Endothelial cell of umbilical vein (primary cell): Measurements from ENCODE around the gene CNPY1. TPM values are rescaled to one million over a fixed set of nuclear protein-coding genes. Genes with fewer than 3 reads are reported as not detected.

Experiments
- BruUV-seq: library from RNA; stranded (reverse); fragments of 400-500 nt; replicated peaks from 2 replicates; lab custom pipeline; 2021; lab: Mats Ljungman, UMichigan
- CTCF ChIA-PET: fragments of 300-600, 350-600 bp; sonication (Branson Sonifier 250); formaldehyde crosslinking; loops from one replicate; lab custom pipeline; 2021; ENCODE audit warnings: antibody characterized with exemption, inconsistent platforms; lab: Charles Lee
- POLR2A ChIA-PET: fragments of 300-600, 350-600 bp; sonication (Branson Sonifier 250); formaldehyde crosslinking; loops from one replicate; lab custom pipeline; 2021; ENCODE audit warnings: antibody characterized with exemption, inconsistent platforms; lab: Charles Lee
- DNase-seq: peaks from one replicate; pipeline ENCODE4 v3.0.0-alpha.2; 2011; ENCODE audit warnings: low read depth, low spot score
- FAIRE-seq: peaks from 2 replicates; lab custom pipeline; 2011; peaks lifted over from hg19 to GRCh38; lab: Jason Lieb, UNC
- H2AFZ ChIP-seq: 2 replicates; pipeline ENCODE4 v1.6.0; 2012; ENCODE audit warnings: low read depth, low read length, control low read depth, inconsistent platforms
- H3K27ac ChIP-seq: 2 replicates; pipeline ENCODE4 v1.5.1; 2011; ENCODE audit warnings: low read depth, mild to moderate bottlenecking, control low read depth, low read length, moderate library complexity; ENCODE audit not compliant: insufficient read depth
- H3K27me3 ChIP-seq, 2 experiments: 2 replicates each; pipeline versions ENCODE4 v1.6.0 to v1.6.1; 2011; ENCODE audit warnings: low read length in 2 of 2, mixed read lengths in 1 of 2; ENCODE audit not compliant: control insufficient read depth in 2 of 2, insufficient read depth in 2 of 2
- H3K36me3 ChIP-seq, 2 experiments: 2 replicates in 1 of 2; 3 replicates in 1 of 2; pipeline ENCODE4 v1.5.1; 2011; ENCODE audit warnings: low read length in 2 of 2, mild to moderate bottlenecking in 1 of 2, moderate library complexity in 1 of 2; ENCODE audit not compliant: control insufficient read depth in 2 of 2, insufficient read depth in 2 of 2; ENCODE audit errors: extremely low read depth in 1 of 2
- H3K4me1 ChIP-seq: 3 replicates; pipeline ENCODE4 v1.5.1; 2011; ENCODE audit warnings: mild to moderate bottlenecking, low read length; ENCODE audit not compliant: control insufficient read depth, insufficient read depth; ENCODE audit errors: extremely low read depth
- H3K4me2 ChIP-seq: 2 replicates; pipeline ENCODE4 v1.6.1; 2011; ENCODE audit warnings: low read length, control low read depth, mixed read lengths; ENCODE audit not compliant: insufficient read depth
- H3K4me3 ChIP-seq, 3 experiments: fragments of 200-600 bp in 1 of 3; sonication (generic), shearing (Covaris generic) in 1 of 3; replicated peaks in 1 of 3; 2 replicates each; pipeline ENCODE4 v1.5.1; 2011 to 2016; ENCODE audit warnings: control low read depth in 3 of 3, low read length in 3 of 3, mild to moderate bottlenecking in 2 of 3, inconsistent platforms in 1 of 3, low read depth in 1 of 3, moderate library complexity in 1 of 3; ENCODE audit not compliant: insufficient read depth in 1 of 3
- H3K79me2 ChIP-seq: 2 replicates; pipeline ENCODE4 v1.6.0; 2012; ENCODE audit warnings: low read length, inconsistent platforms; ENCODE audit not compliant: control insufficient read depth, insufficient read depth
- H3K9ac ChIP-seq: replicated peaks from 2 replicates; pipeline ENCODE3; 2011; ENCODE audit warnings: low read length, control low read depth; ENCODE audit not compliant: insufficient read depth; ENCODE audit errors: extremely low read depth
- H3K9me1 ChIP-seq: replicated peaks from 3 replicates; pipeline ENCODE4 v1.6.0; 2011; ENCODE audit warnings: mild to moderate bottlenecking, low read length; ENCODE audit not compliant: control insufficient read depth, insufficient read depth; ENCODE audit errors: extremely low read depth
- H3K9me3 ChIP-seq: replicated peaks from 2 replicates; pipeline ENCODE4 v1.5.1; 2012; ENCODE audit warnings: low read length, inconsistent platforms; ENCODE audit not compliant: control insufficient read depth, insufficient read depth
- H4K20me1 ChIP-seq: replicated peaks from 2 replicates; pipeline ENCODE3; 2011; ENCODE audit warnings: mild to moderate bottlenecking, low read length; ENCODE audit not compliant: control insufficient read depth, insufficient read depth; ENCODE audit errors: extremely low read depth
- EZH2 ChIP-seq: IDR thresholded peaks from 2 replicates; pipeline ENCODE4 v1.6.1; 2012; ENCODE audit warnings: borderline replicate concordance, low read depth, mild to moderate bottlenecking, moderate library complexity, low read length, inconsistent platforms; ENCODE audit not compliant: severe bottlenecking
- FOS ChIP-seq: IDR thresholded peaks from 2 replicates; pipeline ENCODE4 v1.6.1; 2011; ENCODE audit warnings: mild to moderate bottlenecking, low read length, moderate library complexity, borderline replicate concordance; ENCODE audit not compliant: insufficient read depth
- GATA2 ChIP-seq: IDR thresholded peaks from 2 replicates; pipeline ENCODE4 v1.7.0; 2011; ENCODE audit warnings: low read depth, mild to moderate bottlenecking, moderate library complexity, mixed read lengths, low read length; ENCODE audit not compliant: insufficient read length, insufficient read depth
- JUN ChIP-seq: IDR thresholded peaks from 2 replicates; pipeline ENCODE4 v1.6.1; 2011; ENCODE audit warnings: borderline replicate concordance, low read depth; ENCODE audit not compliant: insufficient read length, insufficient read depth
- MYC ChIP-seq: IDR thresholded peaks from one replicate; pipeline ENCODE4 v1.6.1; 2011; ENCODE audit warnings: mild to moderate bottlenecking, low read depth, low read length
- POLR2A ChIP-seq: IDR thresholded peaks from 2 replicates; pipeline ENCODE4 v1.6.1; 2012; ENCODE audit warnings: low read depth, mild to moderate bottlenecking, control low read depth, low read length
- POLR2AphosphoS5 ChIP-seq: IDR thresholded peaks from 2 replicates; pipeline ENCODE4 v1.6.1; 2012; ENCODE audit warnings: low read depth, mild to moderate bottlenecking, control low read depth, low read length, moderate library complexity; ENCODE audit not compliant: insufficient read depth
- dilution Hi-C: fragments of 300-500 bp; cut with MboI; formaldehyde crosslinking; loops from one replicate; pipeline ENCODE4 v1.15.0; 2019; ENCODE audit warnings: low sequenced_read_pairs; ENCODE audit not compliant: extremely low pct_ligation_motif_present
- intact Hi-C: fragments of 100-400 bp; cut with micrococcal nuclease; formaldehyde crosslinking; loops from one replicate; pipeline ENCODE4 v1.10.0; 2022
- polyA plus RNA-seq, 4 experiments: library from polyadenylated mRNA; depleted of rRNA in 3 of 4; stranded (reverse) in 3 of 4; unstranded in 1 of 4; fragments of >200 nt; gene quantifications; 2 replicates each; pipeline versions ENCODE4 v1.2.1 to v1.2.3, GENCODE V29; 2011 to 2012; ENCODE audit warnings: missing spikeins in 1 of 4
- total RNA-seq: library from RNA; stranded (reverse); gene quantifications from 2 replicates; pipeline ENCODE4 v1.2.3, GENCODE V29; 2021
- TF ChIP-seq, protein P1 (sequence below), 2 donors: IDR thresholded peaks; 1 replicate in 1 of 2; 2 replicates in 1 of 2; pipeline ENCODE4 v1.5.1; 2011; ENCODE audit warnings: low read length in 2 of 2, mild to moderate bottlenecking in 2 of 2, moderate library complexity in 2 of 2, control low read depth in 1 of 2, inconsistent platforms in 1 of 2, low read depth in 1 of 2; ENCODE audit not compliant: insufficient read depth in 1 of 2; ENCODE audit errors: extremely low read depth in 1 of 2
- TF ChIP-seq, protein P2 (sequence below): IDR thresholded peaks from 2 replicates; pipeline ENCODE4 v1.6.1; 2011; ENCODE audit not compliant: insufficient read depth, insufficient read length

Gene CNPY1
- total and polyA plus RNA-seq, 2 donors (not counting 3 experiments of a cell fraction or from before 2014, with no cell fraction given) = not detected

GRCh38 chr7:155540553-155540952 lies 5.8 kb downstream of the CNPY1 start:
- BruUV-seq = no TSS peak
- POLR2A ChIA-PET = no interaction called here
- no peak for TF ChIP-seq MYC
- no peak for TF ChIP-seq POLR2AphosphoS5
- no peak for TF ChIP-seq POLR2A
- TF ChIP-seq EZH2 = no peak
- no peak for TF ChIP-seq FOS
- TF ChIP-seq, protein P1, sequence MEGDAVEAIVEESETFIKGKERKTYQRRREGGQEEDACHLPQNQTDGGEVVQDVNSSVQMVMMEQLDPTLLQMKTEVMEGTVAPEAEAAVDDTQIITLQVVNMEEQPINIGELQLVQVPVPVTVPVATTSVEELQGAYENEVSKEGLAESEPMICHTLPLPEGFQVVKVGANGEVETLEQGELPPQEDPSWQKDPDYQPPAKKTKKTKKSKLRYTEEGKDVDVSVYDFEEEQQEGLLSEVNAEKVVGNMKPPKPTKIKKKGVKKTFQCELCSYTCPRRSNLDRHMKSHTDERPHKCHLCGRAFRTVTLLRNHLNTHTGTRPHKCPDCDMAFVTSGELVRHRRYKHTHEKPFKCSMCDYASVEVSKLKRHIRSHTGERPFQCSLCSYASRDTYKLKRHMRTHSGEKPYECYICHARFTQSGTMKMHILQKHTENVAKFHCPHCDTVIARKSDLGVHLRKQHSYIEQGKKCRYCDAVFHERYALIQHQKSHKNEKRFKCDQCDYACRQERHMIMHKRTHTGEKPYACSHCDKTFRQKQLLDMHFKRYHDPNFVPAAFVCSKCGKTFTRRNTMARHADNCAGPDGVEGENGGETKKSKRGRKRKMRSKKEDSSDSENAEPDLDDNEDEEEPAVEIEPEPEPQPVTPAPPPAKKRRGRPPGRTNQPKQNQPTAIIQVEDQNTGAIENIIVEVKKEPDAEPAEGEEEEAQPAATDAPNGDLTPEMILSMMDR (IDR thresholded peaks at IDR 0.05; ENCODE audit: extremely low read depth in 1 of 2, insufficient read depth in 1 of 2, low read depth in 1 of 2, low read length in 2 of 2) = no peak
- TF ChIP-seq, protein P2, sequence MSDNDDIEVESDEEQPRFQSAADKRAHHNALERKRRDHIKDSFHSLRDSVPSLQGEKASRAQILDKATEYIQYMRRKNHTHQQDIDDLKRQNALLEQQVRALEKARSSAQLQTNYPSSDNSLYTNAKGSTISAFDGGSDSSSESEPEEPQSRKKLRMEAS = no peak
- no peak for TF ChIP-seq GATA2
- no peak for TF ChIP-seq JUN
- Histone ChIP-seq H4K20me1 (no peaks in the 10 kb centered on the region), H2AFZ (no peak overlapping the region), H3K4me2 (no peak overlapping the region), H3K4me1 (no peaks in the 10 kb centered on the region), H3K9ac (no peak overlapping the region), H3K9me3 (no peaks in the 10 kb centered on the region), H3K27ac (no peak overlapping the region), H3K4me3 (no peak overlapping the region), H3K79me2 (no peaks in the 10 kb centered on the region), H3K36me3 (no peaks in the 10 kb centered on the region), H3K27me3 (no peaks in the 10 kb centered on the region), H3K9me1 (no peaks in the 10 kb centered on the region)
- intact Hi-C loops = no loop called here
- no peak for FAIRE-seq
- CTCF ChIA-PET = interaction anchor here (1.1 to 1.6 kb wide), 4 partner anchors 59 to 613 kb away, joined by 4 read pairs; no protein-coding TSS in a partner anchor
- dilution Hi-C loops = no loop called here
- DNase-seq = no peak
